ENCODE data around the gene CD109. TPM values are rescaled to one million over a fixed set of nuclear protein-coding genes. Genes with fewer than 3 reads are reported as not detected.

The CD109 gene
- total RNA-seq, 1 experiment from 2014 or later = 3.2 TPM

DNA sequence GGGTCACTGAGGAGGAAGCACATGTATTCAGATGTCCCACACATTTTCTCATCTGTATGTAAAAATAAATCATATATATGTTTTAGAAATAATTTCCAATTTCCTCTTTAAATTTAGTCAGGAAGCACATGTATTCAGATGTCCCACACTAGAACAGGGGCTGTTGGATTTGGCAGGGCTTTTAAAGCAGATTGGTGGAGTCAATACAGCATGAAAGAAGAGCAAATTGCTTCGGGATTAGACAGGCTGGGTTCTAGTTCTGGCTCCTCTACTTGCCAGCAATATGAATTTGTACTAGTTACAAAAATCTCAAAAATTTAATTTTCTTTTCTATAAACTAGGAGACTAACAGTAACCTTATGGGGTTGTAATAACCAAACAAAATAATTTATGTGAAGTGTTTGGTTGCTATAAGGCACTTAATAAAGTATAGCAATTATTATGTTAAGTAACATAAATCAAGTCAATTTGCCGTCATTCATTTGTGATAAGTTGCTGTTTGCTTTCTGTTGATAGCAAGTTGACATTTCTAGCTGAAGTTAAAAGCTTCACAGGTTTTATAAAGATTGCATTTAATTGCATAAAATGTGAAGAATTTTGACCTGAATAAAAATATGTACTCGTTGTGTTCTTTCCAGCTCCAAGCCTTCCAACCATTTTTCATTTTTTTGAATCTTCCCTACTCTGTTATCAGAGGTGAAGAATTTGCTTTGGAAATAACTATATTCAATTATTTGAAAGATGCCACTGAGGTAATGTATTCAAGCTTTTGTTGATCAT lies 88.9 kb downstream of the CD109 start:
- Histone ChIP-seq H3K9me3 (ENCODE audit: control insufficient read depth, low read depth, low read length) (no peaks in the 10 kb centered on the region), H2BK12ac (ENCODE audit: insufficient read length, low read depth, low read length) (no peak overlapping the region), H2BK20ac (ENCODE audit: low read depth, low read length, poor library complexity, severe bottlenecking) (no peak overlapping the region), H2BK120ac (ENCODE audit: low read depth, low read length, poor library complexity, severe bottlenecking) (no peak overlapping the region), H4K20me1 (ENCODE audit: control insufficient read depth, insufficient read depth, insufficient read length) (peaks cover 2% of the 10 kb centered on the region), H3K4ac (ENCODE audit: low read depth, low read length) (no peak overlapping the region), H3K9ac (ENCODE audit: extremely low read depth, insufficient read length, low read length) (no peak overlapping the region), H2AK5ac (ENCODE audit: insufficient read length, low read length) (no peak overlapping the region), H4K8ac (replicated peaks; ENCODE audit: insufficient read length, low read depth, low read length) (no peak overlapping the region), H3K18ac (ENCODE audit: insufficient read length, low read depth, low read length) (no peak overlapping the region), H2AFZ (ENCODE audit: low read length) (no peak overlapping the region), H3K4me1 (ENCODE audit: insufficient read depth, low read length) (no peaks in the 10 kb centered on the region), H3T11ph (ENCODE audit: low read length) (no peak overlapping the region), H2BK15ac (ENCODE audit: low read depth, low read length) (no peak overlapping the region), H3K27me3 (ENCODE audit: insufficient read depth, low read length) (no peaks in the 10 kb centered on the region), H4K5ac (ENCODE audit: insufficient read length, low read depth, low read length) (no peak overlapping the region), H3K4me2 (ENCODE audit: insufficient read depth, insufficient read length, low read length) (no peak overlapping the region), H3K79me1 (ENCODE audit: insufficient read depth, low read depth, low read length, poor library complexity, severe bottlenecking) (no peaks in the 10 kb centered on the region), H3K79me2 (ENCODE audit: insufficient read depth, low read length) (no peaks in the 10 kb centered on the region), H3K27ac (ENCODE audit: insufficient read length, low read depth, low read length) (no peak overlapping the region), H3K56ac (ENCODE audit: insufficient read length, low read depth, low read length) (no peak overlapping the region), H3K14ac (ENCODE audit: insufficient read depth, low read length) (no peak overlapping the region), H2BK5ac (ENCODE audit: insufficient read length, low read length) (no peak overlapping the region), H4K91ac (ENCODE audit: insufficient read length, low read depth, low read length) (no peak overlapping the region), H3K23me2 (ENCODE audit: insufficient read length, low read depth, low read length, poor library complexity, severe bottlenecking) (no peaks in the 10 kb centered on the region), H3K23ac (ENCODE audit: insufficient read length, low read depth, low read length) (no peak overlapping the region)
- TF ChIP-seq, protein P1, sequence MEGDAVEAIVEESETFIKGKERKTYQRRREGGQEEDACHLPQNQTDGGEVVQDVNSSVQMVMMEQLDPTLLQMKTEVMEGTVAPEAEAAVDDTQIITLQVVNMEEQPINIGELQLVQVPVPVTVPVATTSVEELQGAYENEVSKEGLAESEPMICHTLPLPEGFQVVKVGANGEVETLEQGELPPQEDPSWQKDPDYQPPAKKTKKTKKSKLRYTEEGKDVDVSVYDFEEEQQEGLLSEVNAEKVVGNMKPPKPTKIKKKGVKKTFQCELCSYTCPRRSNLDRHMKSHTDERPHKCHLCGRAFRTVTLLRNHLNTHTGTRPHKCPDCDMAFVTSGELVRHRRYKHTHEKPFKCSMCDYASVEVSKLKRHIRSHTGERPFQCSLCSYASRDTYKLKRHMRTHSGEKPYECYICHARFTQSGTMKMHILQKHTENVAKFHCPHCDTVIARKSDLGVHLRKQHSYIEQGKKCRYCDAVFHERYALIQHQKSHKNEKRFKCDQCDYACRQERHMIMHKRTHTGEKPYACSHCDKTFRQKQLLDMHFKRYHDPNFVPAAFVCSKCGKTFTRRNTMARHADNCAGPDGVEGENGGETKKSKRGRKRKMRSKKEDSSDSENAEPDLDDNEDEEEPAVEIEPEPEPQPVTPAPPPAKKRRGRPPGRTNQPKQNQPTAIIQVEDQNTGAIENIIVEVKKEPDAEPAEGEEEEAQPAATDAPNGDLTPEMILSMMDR (conservative IDR thresholded peaks at IDR 0.05) = no peak
- no peak for DNase-seq
- Mint-ChIP-seq H3K4me1 (peaks cover 9 to 10% of the 10 kb centered on the region in 2 experiments), H3K27me3 (ENCODE audit: low read depth) (no peaks in the 10 kb centered on the region), H3K36me3 (ENCODE audit: insufficient read depth in 1 of 3, low read depth in 3 of 3) (no peaks in the 10 kb centered on the region; a peak in 1 of 7 replicates), H3K9me3 (no peaks in the 10 kb centered on the region), H3K4me3 (no peak overlapping the region), H3K27ac (no peak overlapping the region)
- no CpG with 5 or more reads among the region's 3 CpGs for WGBS (ENCODE audit: extremely low coverage, insufficient read length, low lambda C conversion rate)
